DOHH2 (cell line): ENCODE data around the gene NOX5.
"Not testable (repeated sequence)": the region's sequence is repeated elsewhere in the genome, so short reads cannot be mapped to it uniquely, and the experiment has no call there.

Experiments
- H3F3A ChIP-seq: fragments of 200-600 bp; sonication (generic), shearing (Covaris generic); 2 replicates; pipeline ENCODE4 v1.6.0; 2016; ENCODE audit warnings: antibody characterized with exemption, mild to moderate bottlenecking; ENCODE audit not compliant: control insufficient read depth, insufficient read depth
- H3K27ac ChIP-seq: fragments of 200-600 bp; sonication (generic); 2 replicates; pipeline ENCODE4 v1.5.1; 2014; ENCODE audit warnings: low read depth, mild to moderate bottlenecking, low read length, moderate library complexity
- H3K27me3 ChIP-seq: fragments of 200-600 bp; sonication (generic); 2 replicates; pipeline ENCODE4 v1.6.1; 2014; ENCODE audit warnings: mild to moderate bottlenecking, low read length, mixed read lengths; ENCODE audit not compliant: control insufficient read depth
- H3K36me3 ChIP-seq: fragments of 200-600 bp; sonication (generic); 2 replicates; pipeline ENCODE4 v1.6.1; 2014; ENCODE audit warnings: mild to moderate bottlenecking, low read length, moderate library complexity, mixed read lengths; ENCODE audit not compliant: control insufficient read depth
- H3K4me1 ChIP-seq: fragments of 200-600 bp; sonication (generic); 2 replicates; pipeline ENCODE4 v1.6.1; 2014; ENCODE audit warnings: mild to moderate bottlenecking, low read length, mixed read lengths; ENCODE audit not compliant: control insufficient read depth
- H3K4me2 ChIP-seq: fragments of 200-600 bp; sonication (generic); 2 replicates; pipeline ENCODE4 v1.6.0; 2014; ENCODE audit warnings: mild to moderate bottlenecking, low read length, moderate library complexity
- H3K4me3 ChIP-seq: fragments of 200-600 bp; sonication (generic); 2 replicates; pipeline ENCODE4 v1.5.1; 2014; ENCODE audit warnings: mild to moderate bottlenecking, low read length, mixed read lengths
- H3K79me2 ChIP-seq: fragments of 200-600 bp; sonication (generic); 2 replicates; pipeline ENCODE4 v1.6.1; 2014; ENCODE audit warnings: mild to moderate bottlenecking, low read length, mixed read lengths; ENCODE audit not compliant: control insufficient read depth
- H3K9me2 ChIP-seq: fragments of 200-600 bp; sonication (generic); replicated peaks from 2 replicates; pipeline ENCODE4 v1.6.1; 2014; ENCODE audit warnings: mild to moderate bottlenecking, low read length, mixed read lengths; ENCODE audit not compliant: control insufficient read depth
- H3K9me3 ChIP-seq: fragments of 200-600 bp; sonication (generic); 2 replicates; pipeline ENCODE4 v1.6.1; 2014; ENCODE audit warnings: antibody characterized with exemption, low read length, mixed read lengths; ENCODE audit not compliant: control insufficient read depth, insufficient read depth
- H4K20me1 ChIP-seq: fragments of 200-600 bp; sonication (generic); 2 replicates; pipeline ENCODE4 v1.6.0; 2014; ENCODE audit warnings: low read depth, mild to moderate bottlenecking, antibody characterized with exemption, low read length, moderate library complexity; ENCODE audit not compliant: control insufficient read depth, insufficient read depth
- EZH2phosphoT487 ChIP-seq: fragments of 200-600 bp; sonication (generic); IDR thresholded peaks from 2 replicates; pipeline ENCODE4 v1.6.1; 2017; ENCODE audit warnings: borderline replicate concordance, mild to moderate bottlenecking, antibody characterized with exemption, low read length, moderate library complexity, mixed read lengths
- TF ChIP-seq, protein P1 (sequence below): fragments of 200-600 bp; sonication (generic); IDR thresholded peaks from one replicate; pipeline ENCODE4 v1.5.1; 2014; ENCODE audit warnings: antibody characterized with exemption, mild to moderate bottlenecking, low read depth, low read length; ENCODE audit not compliant: poor library complexity, severe bottlenecking

Gene NOX5

DNA sequence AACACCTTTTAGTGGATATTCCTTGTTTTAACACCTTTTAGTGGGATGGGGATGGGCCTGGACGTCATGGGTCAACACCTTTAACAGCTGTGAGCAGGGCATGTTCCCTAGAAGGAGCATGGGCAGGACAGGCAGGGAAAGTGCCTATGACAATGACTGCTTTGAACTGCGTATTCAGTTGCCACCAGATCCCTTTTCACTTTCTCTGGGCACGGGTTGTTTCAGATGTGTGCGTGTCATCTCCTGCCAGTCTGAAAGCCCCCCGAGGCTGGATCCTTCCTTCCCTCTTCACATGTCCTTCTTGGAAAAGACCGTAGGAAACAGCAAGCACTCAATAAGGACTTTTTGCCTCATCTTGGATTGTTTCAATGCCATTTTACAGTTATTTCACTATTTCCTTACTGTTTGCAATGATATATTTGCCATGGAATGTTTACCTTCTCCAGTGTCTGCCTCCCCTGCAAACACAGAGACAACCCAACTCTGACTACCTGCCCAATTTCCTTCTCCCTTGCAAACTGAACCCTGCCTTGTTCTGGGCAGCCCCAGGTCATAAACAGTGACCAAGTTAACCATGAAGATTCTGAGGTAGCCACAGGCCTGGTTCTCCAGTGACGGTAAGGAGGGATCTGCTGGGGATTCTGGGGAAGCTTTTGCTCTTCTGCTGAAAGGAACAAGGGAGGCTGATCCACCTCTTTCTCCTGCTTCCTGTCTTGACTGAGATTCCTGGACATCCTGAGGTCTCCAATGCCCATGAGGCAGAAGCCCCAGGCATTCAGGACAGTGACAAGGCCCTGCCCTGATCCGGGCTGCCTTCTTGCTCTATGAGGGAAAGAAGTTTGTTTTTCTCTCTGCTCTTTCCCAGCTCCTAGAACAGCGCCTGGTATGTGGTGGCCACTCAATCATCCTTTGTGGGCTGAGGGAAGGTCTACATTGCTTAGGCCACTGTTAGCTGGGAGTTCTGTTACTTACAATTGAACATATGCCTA lies 51.8 kb downstream of the NOX5 start:
- H3K79me2 ChIP-seq = no peaks in the 10 kb centered on the region
- H3K27me3 ChIP-seq = 0 out of 2 replicates have a peak, but pooled peaks cover 3% of the 10 kb centered on the region

DNA sequence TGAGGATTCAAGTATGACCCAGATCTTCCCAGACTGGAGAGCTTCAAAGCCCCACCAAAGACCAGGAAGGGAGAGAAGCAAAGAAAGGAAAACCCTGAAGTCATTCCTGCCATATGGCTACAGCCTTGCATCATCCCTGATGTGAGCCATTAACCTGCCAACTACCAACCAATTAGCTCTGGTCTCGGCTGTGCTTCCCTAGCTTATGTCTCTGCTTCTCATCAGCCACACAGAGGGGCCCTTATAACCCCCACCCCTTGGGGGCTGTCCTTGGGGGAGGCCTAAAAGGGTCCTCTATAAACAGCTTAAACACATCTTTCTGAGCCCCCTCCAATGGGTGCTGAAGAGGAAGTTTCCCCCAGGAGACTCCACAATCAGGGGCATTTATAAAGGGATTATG lies 52.8 kb downstream of the NOX5 start:
- H3F3A ChIP-seq = no peaks in the 10 kb centered on the region
- H3K36me3 ChIP-seq = no peaks in the 10 kb centered on the region
- no peak overlapping the region for H3K27ac ChIP-seq
- no peaks in the 10 kb centered on the region for H3K4me1 ChIP-seq
- no peaks in the 10 kb centered on the region for H3K79me2 ChIP-seq
- H3K9me2 ChIP-seq = no peaks in the 10 kb centered on the region
- no peak overlapping the region for H3K4me2 ChIP-seq
- H3K9me3 ChIP-seq = no peaks in the 10 kb centered on the region
- H3K27me3 ChIP-seq = peaks cover 9% of the 10 kb centered on the region; the same call in 1 of the 2 replicates
- no peak overlapping the region for H3K4me3 ChIP-seq
- TF ChIP-seq, protein P1, sequence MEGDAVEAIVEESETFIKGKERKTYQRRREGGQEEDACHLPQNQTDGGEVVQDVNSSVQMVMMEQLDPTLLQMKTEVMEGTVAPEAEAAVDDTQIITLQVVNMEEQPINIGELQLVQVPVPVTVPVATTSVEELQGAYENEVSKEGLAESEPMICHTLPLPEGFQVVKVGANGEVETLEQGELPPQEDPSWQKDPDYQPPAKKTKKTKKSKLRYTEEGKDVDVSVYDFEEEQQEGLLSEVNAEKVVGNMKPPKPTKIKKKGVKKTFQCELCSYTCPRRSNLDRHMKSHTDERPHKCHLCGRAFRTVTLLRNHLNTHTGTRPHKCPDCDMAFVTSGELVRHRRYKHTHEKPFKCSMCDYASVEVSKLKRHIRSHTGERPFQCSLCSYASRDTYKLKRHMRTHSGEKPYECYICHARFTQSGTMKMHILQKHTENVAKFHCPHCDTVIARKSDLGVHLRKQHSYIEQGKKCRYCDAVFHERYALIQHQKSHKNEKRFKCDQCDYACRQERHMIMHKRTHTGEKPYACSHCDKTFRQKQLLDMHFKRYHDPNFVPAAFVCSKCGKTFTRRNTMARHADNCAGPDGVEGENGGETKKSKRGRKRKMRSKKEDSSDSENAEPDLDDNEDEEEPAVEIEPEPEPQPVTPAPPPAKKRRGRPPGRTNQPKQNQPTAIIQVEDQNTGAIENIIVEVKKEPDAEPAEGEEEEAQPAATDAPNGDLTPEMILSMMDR = no peak
- TF ChIP-seq EZH2phosphoT487 = no peak
- no peaks in the 10 kb centered on the region for H4K20me1 ChIP-seq

More for the DNA sequence above, 51.8 kb downstream of the NOX5 start:
- H3K9me2 ChIP-seq = no peaks in the 10 kb centered on the region
- no peaks in the 10 kb centered on the region for H4K20me1 ChIP-seq
- H3K9me3 ChIP-seq = no peaks in the 10 kb centered on the region
- no peak overlapping the region for H3K4me3 ChIP-seq
- H3K27ac ChIP-seq = no peak overlapping the region
- TF ChIP-seq, protein P1 = no peak
- no peak for TF ChIP-seq EZH2phosphoT487
- H3K36me3 ChIP-seq = no peaks in the 10 kb centered on the region
- H3K4me2 ChIP-seq = no peak overlapping the region
- H3K4me1 ChIP-seq = peaks cover under 1% of the 10 kb centered on the region; the same call in 1 of the 2 replicates
- no peaks in the 10 kb centered on the region for H3F3A ChIP-seq

DNA sequence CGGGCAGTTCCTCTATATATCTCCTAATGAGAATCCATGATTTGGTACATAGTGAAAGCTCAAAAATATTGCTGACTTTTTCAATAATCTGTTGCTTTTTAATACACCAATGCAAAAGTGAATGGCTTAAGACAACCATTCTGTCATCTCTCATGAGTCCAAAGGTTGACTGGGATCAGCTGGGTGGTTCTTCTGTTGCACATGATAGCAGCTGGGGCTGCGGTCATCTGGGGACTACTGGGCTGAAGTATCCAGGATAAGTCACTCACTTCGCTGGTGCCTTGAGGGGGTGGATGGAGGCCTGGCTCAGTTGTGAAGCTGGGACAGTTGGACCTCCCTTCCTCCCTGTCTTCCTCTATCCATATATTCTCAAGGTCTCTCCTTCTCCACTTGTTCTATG lies 53.7 kb downstream of the NOX5 start:
- H3K27ac ChIP-seq = no peak overlapping the region
- no peaks in the 10 kb centered on the region for H3K9me3 ChIP-seq
- H3K9me2 ChIP-seq = no peaks in the 10 kb centered on the region
- H3K4me3 ChIP-seq = no peak overlapping the region
- H3K79me2 ChIP-seq = no peaks in the 10 kb centered on the region
- no peaks in the 10 kb centered on the region for H3F3A ChIP-seq
- peaks cover 9% of the 10 kb centered on the region; the same call in 1 of the 2 replicates for H3K27me3 ChIP-seq
- no peak overlapping the region for H3K4me2 ChIP-seq
- no peaks in the 10 kb centered on the region for H4K20me1 ChIP-seq
- H3K4me1 ChIP-seq = no peaks in the 10 kb centered on the region
- H3K36me3 ChIP-seq = no peaks in the 10 kb centered on the region
- no peak for TF ChIP-seq EZH2phosphoT487
- TF ChIP-seq, protein P1 = no peak

DNA sequence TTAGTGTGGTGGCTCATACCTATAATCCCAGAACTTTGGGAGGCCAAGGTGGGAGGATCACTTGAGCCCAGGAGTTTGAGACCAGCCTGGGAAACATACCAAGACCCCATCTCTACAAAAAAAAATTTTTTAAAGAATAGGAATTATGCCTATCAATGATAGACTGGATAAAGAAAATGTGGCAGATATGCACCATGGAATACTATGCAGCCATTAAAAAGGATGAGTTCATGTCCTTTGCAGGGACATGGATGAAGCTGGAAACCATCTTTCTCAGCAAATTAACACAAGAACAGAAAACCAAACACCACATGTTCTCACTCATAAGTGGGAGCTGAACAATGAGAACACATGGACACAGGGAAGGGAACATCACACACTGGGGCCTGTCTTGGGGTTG lies 54.8 kb downstream of the NOX5 start:
- H3K79me2 ChIP-seq, H3K4me2 ChIP-seq, H3K4me1 ChIP-seq, H3K27ac ChIP-seq, H3K9me3 ChIP-seq, H3F3A ChIP-seq, H4K20me1 ChIP-seq, H3K36me3 ChIP-seq, H3K9me2 ChIP-seq, H3K4me3 ChIP-seq: not testable (repeated sequence)
- H3K27me3 ChIP-seq = peaks cover 10% of the 10 kb centered on the region
